Measurements from ENCODE around the gene TERT.

The TERT gene

GRCh38 chr5:1203311-1203967, 91.4 kb downstream of the TERT start:
- no peak overlapping the region for H3K4me2 ChIP-seq (ENCODE audit: low read length)
- no peak overlapping the region for H2AFZ ChIP-seq (ENCODE audit: low read depth, low read length)
- no peaks in the 10 kb centered on the region for H3K79me2 ChIP-seq (ENCODE audit: low read length)
- no peaks in the 10 kb centered on the region for H3K4me1 ChIP-seq (ENCODE audit: low read length)
- H3K27me3 ChIP-seq (ENCODE audit: low read depth, low read length) = 0 out of 2 replicates have a peak, but pooled peaks cover 7% of the 10 kb centered on the region
- no peaks in the 10 kb centered on the region for H4K20me1 ChIP-seq (ENCODE audit: insufficient read depth, low read length)
- H3K27ac ChIP-seq (ENCODE audit: low read length) = no peak overlapping the region
- H3K9ac ChIP-seq (ENCODE audit: low read length) = no peak overlapping the region
- no peaks in the 10 kb centered on the region for H3K9me3 ChIP-seq (ENCODE audit: insufficient read depth, low read length)
- TF ChIP-seq EZH2phosphoT487 (IDR thresholded peaks at IDR 0.05; ENCODE audit: low read depth) (no peak), CTCF (IDR thresholded peaks at IDR 0.05; ENCODE audit: low read depth, low read length) (no peak)
- no peaks in the 10 kb centered on the region for H3K36me3 ChIP-seq (replicated peaks; ENCODE audit: low read depth, low read length)
- no peak overlapping the region for H3K4me3 ChIP-seq (ENCODE audit: low read length)
